IMR-90 (cell line): Measurements from ENCODE around the gene COLGALT1.

Experiments
- POLR2A ChIP-seq: IDR thresholded peaks from 2 replicates; pipeline ENCODE4 v1.6.1; 2012; ENCODE audit warnings: mild to moderate bottlenecking, low read depth, low read length
- TF ChIP-seq, protein P1 (sequence below): conservative IDR thresholded peaks from 2 replicates; pipeline ENCODE4 v1.5.1; 2012; ENCODE audit warnings: mild to moderate bottlenecking, low read depth, low read length, improper control_type of control experiment

DNA sequence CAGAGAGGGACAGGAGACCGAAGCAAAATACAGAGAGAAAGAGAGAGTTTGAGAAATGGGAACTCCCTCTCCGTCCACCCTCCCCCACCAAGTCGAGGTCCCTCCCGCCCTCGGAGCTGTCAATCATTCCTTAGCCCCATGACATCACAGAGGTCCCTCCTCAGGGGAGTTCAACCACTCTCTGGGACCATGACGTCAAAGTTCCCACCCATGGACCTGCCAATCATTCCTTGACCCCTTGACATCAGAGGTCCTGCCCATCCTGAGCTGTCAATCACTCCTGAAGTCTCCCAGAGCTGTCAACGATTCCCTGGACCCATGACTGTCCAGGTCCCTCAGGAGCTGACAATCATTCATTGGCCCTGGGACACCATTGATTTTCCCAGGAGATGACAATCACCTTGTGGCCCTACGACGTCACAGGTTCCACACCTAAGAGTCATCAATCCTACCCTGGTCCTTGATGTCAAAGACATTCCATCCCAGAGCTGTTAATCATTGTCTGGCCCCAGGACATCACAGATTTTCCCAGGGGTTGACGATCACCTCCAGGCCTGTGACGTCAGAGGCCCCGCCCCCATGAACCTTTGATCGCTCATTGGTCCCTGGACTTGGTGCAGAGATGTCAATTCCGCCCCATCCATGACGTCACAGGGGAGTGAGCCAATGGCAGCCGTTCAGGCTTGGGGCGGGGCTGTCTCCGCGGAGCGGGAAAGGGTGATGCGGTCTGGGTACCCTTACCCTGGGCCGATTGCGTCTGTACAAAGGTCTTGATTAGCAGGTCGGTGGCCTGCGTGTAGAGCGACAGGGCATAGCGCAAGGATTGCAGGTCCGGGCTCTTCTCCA lies 61.7 kb downstream of the COLGALT1 start:
- TF ChIP-seq, protein P1, sequence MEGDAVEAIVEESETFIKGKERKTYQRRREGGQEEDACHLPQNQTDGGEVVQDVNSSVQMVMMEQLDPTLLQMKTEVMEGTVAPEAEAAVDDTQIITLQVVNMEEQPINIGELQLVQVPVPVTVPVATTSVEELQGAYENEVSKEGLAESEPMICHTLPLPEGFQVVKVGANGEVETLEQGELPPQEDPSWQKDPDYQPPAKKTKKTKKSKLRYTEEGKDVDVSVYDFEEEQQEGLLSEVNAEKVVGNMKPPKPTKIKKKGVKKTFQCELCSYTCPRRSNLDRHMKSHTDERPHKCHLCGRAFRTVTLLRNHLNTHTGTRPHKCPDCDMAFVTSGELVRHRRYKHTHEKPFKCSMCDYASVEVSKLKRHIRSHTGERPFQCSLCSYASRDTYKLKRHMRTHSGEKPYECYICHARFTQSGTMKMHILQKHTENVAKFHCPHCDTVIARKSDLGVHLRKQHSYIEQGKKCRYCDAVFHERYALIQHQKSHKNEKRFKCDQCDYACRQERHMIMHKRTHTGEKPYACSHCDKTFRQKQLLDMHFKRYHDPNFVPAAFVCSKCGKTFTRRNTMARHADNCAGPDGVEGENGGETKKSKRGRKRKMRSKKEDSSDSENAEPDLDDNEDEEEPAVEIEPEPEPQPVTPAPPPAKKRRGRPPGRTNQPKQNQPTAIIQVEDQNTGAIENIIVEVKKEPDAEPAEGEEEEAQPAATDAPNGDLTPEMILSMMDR, result no peak
- no peak for TF ChIP-seq POLR2A
